ENCODE data around the gene TGFA. TPM values are rescaled to one million over a fixed set of nuclear protein-coding genes. Genes with fewer than 3 reads are reported as not detected.

Gene TGFA
- total RNA-seq, 1 donor from 2014 or later = 4.7 TPM

- Mint-ChIP-seq H3K4me3 (ENCODE audit: unreplicated experiment) (no peak overlapping the region), H3K27ac (ENCODE audit: unreplicated experiment) (no peak overlapping the region), H3K27me3 (ENCODE audit: unreplicated experiment) (peaks cover 3% of the 10 kb centered on the region), H3K4me1 (ENCODE audit: unreplicated experiment) (peaks cover 34% of the 10 kb centered on the region), H3K36me3 (ENCODE audit: low read depth, unreplicated experiment) (no peaks in the 10 kb centered on the region), H3K9me3 (ENCODE audit: unreplicated experiment) (no peaks in the 10 kb centered on the region)
- TF ChIP-seq CTCF (IDR thresholded peaks at IDR 0.05; ENCODE audit: unreplicated experiment) = no peak
- DNase-seq (ENCODE audit: low spot score) = no peak
Measured at GRCh38 chr2:70412294-70413070, 141.1 kb downstream of the TGFA start.

GRCh38 chr2:70411483-70412125, 142.0 kb downstream of the TGFA start:
- H3K36me3 Mint-ChIP-seq (ENCODE audit: low read depth, unreplicated experiment) = no peaks in the 10 kb centered on the region
- no peak for DNase-seq (ENCODE audit: low spot score)
- H3K4me3 Mint-ChIP-seq (ENCODE audit: unreplicated experiment) = no peak overlapping the region
- H3K9me3 Mint-ChIP-seq (ENCODE audit: unreplicated experiment) = no peaks in the 10 kb centered on the region
- H3K27ac Mint-ChIP-seq (ENCODE audit: unreplicated experiment) = peak overlapping the region; percentile 50
- peaks cover 34% of the 10 kb centered on the region for H3K4me1 Mint-ChIP-seq (ENCODE audit: unreplicated experiment)
- TF ChIP-seq CTCF (IDR thresholded peaks at IDR 0.05; ENCODE audit: unreplicated experiment) = no peak
- peaks cover 3% of the 10 kb centered on the region for H3K27me3 Mint-ChIP-seq (ENCODE audit: unreplicated experiment)

- Mint-ChIP-seq H3K4me3 (ENCODE audit: unreplicated experiment) (no peak overlapping the region), H3K27ac (ENCODE audit: unreplicated experiment) (no peak overlapping the region), H3K9me3 (ENCODE audit: unreplicated experiment) (no peaks in the 10 kb centered on the region), H3K36me3 (ENCODE audit: low read depth, unreplicated experiment) (no peaks in the 10 kb centered on the region), H3K27me3 (ENCODE audit: unreplicated experiment) (peaks cover 2% of the 10 kb centered on the region), H3K4me1 (ENCODE audit: unreplicated experiment) (peaks cover 15% of the 10 kb centered on the region)
- no peak for TF ChIP-seq CTCF (IDR thresholded peaks at IDR 0.05; ENCODE audit: unreplicated experiment)
- DNase-seq (ENCODE audit: low spot score) = no peak
Measured at GRCh38 chr2:70403267-70404053, 150.2 kb downstream of the TGFA start.

- no peak for DNase-seq (ENCODE audit: low spot score)
- Mint-ChIP-seq H3K27me3 (ENCODE audit: unreplicated experiment) (peaks cover 2% of the 10 kb centered on the region), H3K4me3 (ENCODE audit: unreplicated experiment) (no peak overlapping the region), H3K36me3 (ENCODE audit: low read depth, unreplicated experiment) (no peaks in the 10 kb centered on the region), H3K4me1 (ENCODE audit: unreplicated experiment) (peaks cover 33% of the 10 kb centered on the region), H3K9me3 (ENCODE audit: unreplicated experiment) (no peaks in the 10 kb centered on the region), H3K27ac (ENCODE audit: unreplicated experiment) (no peak overlapping the region)
- no peak for TF ChIP-seq CTCF (IDR thresholded peaks at IDR 0.05; ENCODE audit: unreplicated experiment)
Measured at GRCh38 chr2:70400539-70400938, 153.1 kb downstream of the TGFA start.

Data from endothelial cell (in vitro differentiated cells).